Nucleus accumbens (tissue), 56 donors: ENCODE measurements around the gene PODXL.

Experiments used
- DNase-seq, 56 donors: peaks; one replicate each; lab custom pipeline; 2025; lab: John Stamatoyannopoulos, UW

PODXL gene

GRCh38 chr7:131459256-131459655 is 97.2 kb downstream of the PODXL start:
- DNase-seq: no peak

- DNase-seq: no peak
Measured at GRCh38 chr7:131456338-131456737, 100.1 kb downstream of the PODXL start.

GRCh38 chr7:131455546-131455945 is 100.9 kb downstream of the PODXL start:
- DNase-seq: no peak

- no peak for DNase-seq
Measured at GRCh38 chr7:131455001-131455400, 101.4 kb downstream of the PODXL start.

- no peak for DNase-seq
Measured at GRCh38 chr7:131454498-131454897, 101.9 kb downstream of the PODXL start.
